GM18870 (cell line): ENCODE data around the gene TEX264.
"Not testable (repeated sequence)": the region's sequence is repeated elsewhere in the genome, so short reads cannot be mapped to it uniquely, and the experiment has no call there.

ENCODE experiments used
- ATAC-seq: cut with Tn5 transposase; IDR thresholded peaks from one replicate; pipeline ENCODE4 v1.9.1; 2021; ENCODE audit warnings: moderate library complexity; ENCODE audit not compliant: unreplicated experiment

Gene TEX264, protein sequence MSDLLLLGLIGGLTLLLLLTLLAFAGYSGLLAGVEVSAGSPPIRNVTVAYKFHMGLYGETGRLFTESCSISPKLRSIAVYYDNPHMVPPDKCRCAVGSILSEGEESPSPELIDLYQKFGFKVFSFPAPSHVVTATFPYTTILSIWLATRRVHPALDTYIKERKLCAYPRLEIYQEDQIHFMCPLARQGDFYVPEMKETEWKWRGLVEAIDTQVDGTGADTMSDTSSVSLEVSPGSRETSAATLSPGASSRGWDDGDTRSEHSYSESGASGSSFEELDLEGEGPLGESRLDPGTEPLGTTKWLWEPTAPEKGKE

DNA sequence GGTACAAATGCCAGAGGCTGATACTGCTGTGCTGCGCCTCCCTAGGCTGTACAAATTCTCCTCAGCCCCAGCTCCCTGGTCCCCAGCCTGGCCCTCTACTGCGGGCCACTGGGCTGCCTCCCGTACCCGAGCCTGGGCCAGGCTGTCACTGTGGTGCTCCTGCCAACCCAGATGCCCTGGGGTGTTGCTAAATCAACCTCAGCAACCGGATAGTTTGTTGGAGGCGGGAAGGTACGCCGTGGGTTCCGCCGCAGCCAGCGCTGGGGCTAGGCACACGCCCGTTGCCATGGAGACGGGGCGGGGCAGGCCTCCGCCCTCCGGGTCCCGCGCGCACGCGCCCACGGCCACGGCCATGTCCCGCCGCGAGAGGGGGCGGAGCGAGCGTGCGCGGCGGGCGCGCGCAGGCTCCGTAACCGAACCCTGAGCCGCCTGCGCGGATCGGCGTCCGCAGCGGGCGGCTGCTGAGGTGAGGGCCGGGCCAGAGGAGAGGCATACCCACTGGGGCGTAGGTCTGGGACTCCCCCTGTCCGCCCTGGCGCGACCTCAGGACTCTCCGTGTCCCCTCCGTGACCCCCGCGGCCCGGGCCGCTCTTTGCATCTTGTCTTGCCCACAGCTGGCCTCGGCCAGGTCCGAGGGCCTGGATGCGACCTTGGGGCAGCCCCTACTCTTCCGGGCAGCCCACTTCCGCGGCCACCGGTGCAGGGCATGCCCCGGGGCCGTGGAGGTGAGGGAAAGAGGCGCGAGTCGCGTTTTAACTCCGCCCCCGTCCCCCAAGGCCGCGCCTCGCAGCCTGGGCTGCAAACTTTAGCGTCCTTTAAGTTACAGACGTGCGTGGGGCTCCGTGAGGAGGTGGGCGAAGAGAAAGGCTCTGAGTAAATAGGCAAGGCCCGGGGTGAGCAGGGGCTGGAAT, at the start of gene TEX264:
Gene TEX264, plus strand, starts transcription at position 430 of the 911 bp plus-strand sequence. CDS start 3,053 bp downstream, outside the sequence.
- peak; percentile 45 for ATAC-seq

DNA sequence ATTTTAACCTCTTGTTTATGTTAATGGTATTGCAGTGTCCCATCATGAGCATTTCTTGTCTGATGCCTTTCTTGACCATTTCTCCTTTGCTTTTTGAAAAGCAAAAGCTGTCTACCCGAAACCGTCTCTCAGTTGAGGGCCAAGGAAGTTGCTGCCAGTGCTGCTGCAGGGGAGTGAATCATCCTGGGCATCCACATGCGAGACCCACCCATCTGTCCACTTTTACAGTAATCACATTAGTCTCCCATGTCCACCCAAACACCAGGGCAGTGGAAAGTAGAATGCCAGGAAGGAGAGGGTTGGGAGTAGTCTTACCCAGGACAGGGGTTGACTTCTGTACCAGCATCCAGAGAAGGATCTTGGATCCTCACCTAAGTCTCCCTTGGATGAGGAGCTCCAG, 48.6 kb upstream of the TEX264 start:
- no peak for ATAC-seq

DNA sequence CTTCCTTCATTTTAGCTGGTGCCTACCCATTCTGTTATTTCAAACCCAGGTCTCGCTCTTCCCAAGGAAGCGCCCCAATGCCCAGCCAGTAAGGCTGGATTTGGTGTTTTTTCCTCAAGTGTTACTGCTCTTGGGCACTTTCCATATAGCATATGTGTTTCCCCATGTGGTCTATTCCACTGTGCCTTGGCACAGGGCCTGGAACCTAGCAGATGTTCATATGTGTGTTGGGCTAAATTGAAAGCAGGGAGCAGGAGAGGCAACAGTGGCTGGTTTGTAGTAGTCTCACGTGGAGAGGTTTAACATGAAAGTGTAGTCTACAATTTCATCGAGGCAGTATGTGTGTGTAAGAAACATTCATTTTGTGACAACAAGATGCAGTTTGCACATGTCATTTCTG, 48.2 kb upstream of the TEX264 start:
- ATAC-seq = no peak

DNA sequence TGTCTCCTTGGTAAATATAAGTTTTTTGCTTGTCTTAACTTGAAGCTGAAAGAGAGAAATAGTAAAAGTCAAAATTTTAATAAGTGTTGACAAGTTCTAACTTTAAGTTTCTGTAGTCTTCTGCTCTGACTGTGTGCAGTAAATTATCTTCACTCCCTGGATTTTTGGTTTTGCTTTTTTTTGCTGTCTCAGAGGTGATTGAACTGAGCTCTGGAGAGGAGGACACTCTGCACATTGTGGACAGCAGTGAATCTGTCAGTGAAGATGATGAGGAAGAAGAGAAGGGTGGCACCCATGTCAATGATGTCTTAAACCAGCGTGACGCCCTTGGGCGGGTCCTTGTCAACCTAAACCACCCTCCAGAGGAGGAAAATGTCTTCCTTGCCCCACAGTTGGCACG, 40.5 kb upstream of the TEX264 start:
- no peak for ATAC-seq

DNA sequence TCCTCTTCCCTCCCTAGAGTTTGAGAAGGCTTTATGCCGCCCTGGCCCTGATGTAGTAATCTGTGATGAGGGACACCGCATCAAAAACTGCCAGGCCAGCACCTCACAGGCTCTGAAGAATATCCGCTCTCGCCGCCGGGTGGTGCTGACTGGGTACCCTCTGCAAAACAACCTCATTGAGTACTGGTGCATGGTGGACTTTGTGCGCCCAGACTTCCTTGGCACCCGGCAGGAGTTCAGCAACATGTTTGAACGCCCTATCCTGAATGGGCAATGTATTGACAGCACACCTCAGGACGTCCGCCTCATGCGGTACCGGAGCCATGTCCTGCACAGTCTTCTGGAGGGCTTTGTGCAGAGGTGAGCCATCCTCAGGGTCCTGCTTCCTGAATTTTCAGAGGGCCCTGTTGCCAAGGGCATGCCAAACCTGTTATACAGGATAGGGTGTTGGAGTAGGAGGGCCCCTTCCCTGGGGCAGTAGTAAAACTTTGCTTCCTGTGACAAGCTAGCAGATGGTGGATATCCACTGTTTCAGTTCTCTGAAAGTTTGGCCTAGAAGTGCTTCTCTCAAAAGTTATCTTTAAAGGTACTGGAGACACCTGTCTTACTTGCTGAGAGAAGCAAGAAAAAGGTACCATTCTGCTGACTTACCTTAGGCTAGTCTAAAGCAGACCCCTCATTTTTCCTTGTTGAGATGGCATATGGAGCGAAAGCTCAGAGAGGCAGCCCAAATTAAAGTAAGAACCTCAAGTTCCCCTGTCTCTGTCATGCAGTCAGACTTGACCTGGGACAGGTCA, 33.7 kb upstream of the TEX264 start:
- ATAC-seq = no peak

DNA sequence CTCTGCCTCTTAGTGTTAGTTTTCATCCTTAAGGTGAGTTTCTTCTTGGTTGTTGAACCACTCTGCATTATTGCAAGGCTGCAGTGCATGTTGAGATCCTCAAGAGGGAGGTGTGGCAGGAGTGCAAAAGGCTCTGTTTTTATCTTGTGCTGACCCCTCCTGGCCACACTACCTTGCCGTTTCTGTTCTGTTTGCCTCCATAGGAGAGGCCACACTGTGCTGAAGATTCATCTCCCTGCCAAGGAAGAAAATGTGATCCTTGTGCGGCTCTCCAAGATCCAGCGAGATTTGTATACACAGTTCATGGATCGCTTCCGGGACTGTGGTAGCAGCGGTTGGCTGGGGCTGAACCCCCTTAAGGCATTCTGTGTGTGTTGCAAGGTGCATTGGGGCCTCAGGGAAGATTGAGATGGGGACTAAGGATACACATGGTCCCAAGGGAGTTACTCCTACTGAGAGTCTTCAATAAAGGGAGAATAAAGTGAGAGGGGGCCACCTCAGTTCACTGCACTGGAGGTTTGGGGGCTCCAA, 33.0 kb upstream of the TEX264 start:
- ATAC-seq = no peak

DNA sequence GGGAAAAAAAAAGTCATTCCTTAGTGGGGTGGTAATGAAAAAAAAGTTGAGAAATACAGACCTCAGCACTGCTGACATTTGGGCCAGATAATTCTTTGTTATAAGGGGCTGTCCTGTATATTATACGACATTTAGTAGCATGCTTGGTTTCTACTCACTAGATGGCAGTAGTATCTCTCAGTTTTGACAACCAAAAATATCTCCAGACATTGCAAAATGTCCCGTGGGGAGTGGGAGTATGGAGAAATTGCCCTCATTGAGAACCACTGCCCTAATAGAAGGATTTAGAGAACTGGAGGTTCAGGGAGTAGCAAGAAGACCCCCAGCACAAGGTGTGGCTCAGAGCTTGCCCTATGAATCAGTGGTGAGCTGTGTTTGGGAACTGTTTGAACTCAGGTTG, 28.6 kb upstream of the TEX264 start:
- no peak for ATAC-seq

DNA sequence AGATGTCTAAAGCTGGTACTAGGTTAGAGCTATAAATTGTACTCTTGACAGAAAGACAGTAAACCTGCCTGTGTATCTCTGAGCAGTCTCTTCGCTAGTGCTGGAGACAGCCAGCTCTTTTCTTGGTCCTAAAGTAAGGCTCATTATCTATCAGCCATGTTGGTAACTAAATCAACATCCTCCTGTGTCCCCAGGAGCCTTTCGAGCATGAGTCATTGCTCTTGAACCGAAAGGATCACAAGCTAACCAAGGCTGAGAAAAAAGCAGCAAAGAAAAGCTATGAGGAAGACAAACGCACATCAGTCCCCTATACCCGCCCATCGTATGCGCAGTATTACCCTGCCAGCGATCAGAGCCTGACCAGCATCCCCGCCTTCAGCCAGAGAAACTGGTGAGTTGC, 25.0 kb upstream of the TEX264 start:
- no peak for ATAC-seq

DNA sequence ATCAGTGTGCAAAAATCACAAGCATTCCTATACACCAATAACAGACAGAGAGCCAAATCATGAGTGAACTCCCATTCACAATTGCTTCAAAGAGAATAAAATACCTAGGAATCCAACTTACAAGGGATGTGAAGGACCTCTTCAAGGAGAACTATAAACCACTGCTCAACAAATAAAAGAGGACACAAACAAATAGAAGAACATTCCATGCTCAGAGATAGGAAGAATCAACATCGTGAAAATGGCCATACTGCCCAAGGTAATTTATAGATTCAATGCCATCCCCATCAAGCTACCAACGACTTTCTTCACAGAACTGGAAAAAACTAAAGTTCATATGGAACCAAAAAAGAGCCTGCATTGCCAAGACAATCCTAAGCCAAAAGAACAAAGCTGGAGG, 18.9 kb upstream of the TEX264 start:
- not testable (repeated sequence) for ATAC-seq

DNA sequence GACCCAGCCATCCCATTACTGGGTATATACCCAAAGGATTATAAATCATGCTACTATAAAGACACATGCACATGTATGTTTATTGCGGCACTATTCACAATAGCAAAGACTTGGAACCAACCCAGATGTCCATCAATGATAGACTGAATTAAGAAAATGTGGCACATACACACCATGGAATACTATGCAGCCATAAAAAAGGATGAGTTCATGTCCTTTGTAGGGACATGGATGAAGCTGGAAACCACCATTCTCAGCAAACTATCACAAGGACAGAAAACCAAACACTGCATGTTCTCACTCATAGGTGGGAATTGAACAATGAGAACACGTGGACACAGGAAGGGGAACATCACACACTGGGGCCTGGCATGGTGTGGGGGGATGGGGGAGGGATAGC, 17.6 kb upstream of the TEX264 start:
- not testable (repeated sequence) for ATAC-seq

DNA sequence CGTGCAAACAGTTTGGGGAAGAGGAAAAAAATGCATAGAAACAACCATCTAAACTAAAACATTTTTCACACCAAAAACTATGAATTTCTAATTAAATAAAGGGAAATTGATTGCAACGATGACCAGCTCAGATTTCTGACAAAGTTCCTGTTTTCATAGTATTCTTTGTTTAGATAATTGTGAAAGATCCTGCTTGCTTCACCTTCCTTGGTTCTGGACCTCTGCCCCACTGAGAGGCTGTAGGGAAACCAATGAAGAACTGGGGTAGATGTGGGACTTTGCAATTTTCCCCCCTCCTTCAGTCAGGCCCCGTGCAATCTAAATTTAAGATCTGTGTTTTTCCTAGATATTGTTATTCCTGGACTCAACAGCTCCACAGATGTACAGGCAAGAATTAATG, 13.8 kb upstream of the TEX264 start:
- ATAC-seq = no peak

DNA sequence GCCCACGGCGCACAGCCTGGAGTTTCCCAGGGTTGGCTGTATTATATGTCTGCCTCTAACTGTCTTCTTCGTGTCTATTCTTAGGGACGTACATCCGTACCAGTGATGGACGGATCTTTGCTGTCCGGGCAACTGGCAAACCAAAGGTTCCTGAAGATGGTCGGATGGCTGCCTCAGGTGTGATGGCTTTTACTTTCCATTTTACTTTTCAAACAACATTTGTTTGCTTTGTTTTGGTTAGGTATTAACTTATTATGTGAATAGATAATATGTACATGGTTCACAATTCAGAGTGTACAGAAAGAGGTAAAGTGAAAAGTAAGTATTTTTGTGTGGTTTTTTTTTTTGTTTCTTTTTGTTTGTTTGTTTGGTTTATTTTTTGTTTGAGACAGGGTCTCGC, 11.1 kb upstream of the TEX264 start:
- no peak for ATAC-seq

DNA sequence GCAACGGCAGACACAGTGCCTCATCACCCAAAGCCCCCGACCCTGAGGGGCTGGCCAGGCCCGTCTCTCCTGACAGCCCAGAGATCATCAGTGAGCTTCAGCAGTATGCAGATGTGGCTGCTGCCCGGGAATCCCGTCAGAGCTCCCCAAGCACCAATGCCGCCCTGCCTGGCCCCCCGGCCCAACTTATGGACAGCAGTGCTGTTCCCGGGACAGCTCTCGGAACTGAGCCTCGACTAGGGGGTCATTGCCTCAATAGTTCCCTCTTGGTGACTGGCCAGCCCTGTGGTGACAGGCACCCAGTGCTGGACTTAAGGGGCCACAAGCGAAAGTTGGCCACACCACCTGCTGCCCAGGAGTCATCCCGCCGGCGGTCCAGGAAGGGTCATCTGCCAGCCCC, 8.6 kb upstream of the TEX264 start:
- no peak for ATAC-seq

DNA sequence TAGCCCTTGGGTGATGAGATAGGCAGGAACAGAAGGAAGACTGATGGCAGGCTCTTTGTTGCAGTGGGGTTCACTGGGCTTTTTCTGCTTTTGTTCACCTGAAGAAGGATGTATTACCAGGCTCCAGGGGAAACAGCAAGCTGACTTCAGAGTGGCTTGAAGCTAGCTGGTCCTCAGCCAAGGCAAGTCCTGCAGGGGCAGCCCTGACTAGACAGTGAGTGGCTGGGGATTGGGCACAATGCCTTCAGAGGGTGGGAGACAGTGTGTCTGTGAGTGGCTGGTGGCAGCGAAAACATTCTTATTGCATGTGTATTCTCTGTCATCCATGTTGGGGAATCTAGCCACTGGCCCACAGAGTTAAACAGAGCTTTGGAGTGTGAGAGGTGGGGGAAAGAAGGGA, 2.3 kb upstream of the TEX264 start:
- ATAC-seq = no peak

DNA sequence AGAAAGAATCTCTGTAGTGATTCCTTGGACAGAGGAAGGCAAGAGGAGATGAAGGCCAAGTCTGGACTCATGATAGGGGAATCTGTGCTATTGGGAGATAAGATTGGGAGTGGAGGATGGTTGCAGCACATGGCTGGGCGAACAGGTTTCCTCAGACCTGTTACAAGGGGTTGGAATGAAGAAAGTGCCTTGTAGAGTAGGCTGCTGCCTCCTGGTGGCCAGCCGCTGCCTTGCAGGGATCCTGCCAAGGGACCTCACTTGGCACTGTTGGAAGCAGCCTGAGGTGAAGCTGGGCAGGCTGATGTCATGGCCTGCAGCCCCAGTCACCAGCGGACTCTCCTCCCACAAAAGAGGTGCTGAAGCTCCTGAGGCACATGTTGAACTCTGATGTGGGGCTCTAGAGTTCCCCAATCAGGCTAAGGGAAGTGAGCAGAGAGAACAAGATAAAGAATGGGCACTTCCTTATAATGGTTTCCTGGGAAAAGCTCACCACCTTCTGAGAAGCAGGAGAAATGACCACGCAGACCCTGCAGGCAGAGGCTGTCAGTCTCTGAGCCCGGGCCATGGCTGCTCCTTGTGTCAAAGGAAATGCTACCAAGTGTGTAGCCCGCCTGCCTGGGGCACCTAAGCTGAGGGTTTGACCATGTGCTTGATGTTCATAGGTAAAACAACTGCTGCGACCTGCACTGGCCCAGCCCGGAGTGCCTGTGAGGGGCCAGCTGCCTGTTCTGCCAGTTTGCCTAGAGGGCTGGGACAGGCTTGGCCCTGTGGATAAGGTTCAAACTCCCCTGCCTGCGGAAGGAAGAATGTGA, 1.6 kb upstream of the TEX264 start:
- no peak for ATAC-seq

DNA sequence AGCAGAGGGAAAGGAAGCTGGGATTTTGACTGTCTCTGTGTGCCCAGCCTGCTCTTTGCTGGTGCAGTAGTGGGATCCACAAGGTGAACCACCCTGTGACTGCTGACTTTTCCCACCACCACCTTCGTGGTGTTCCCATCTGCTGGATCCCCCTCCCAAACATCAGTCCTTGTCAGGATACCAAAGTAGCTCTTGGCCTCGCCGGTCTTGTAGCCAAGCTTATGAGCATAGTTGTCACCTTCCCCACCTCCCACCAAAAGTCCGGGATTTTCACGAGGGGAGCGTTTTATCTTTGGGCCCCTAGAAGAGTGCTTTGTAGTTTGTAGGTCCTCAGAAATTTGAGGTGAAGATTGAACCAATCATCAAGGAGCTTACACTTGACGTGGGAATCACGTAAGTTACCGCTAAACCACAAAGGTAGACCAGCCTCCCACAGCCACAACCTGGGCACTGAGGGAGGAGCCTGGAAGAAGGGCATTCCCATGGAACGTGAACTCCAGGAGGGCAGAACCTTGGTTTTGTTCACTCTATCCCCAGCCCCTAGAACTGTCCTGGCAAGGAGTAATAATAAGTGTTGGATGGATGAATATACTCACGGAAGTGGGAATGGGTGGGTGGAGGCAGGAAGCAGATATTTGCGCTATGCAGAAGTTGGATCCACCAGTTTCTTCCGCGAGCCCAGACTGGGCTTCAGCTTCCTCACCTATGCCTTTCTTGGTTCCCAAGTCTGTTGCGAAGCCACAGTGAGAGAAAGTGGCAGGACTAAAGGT, 814 bp upstream of the TEX264 start:
- ATAC-seq = no peak

DNA sequence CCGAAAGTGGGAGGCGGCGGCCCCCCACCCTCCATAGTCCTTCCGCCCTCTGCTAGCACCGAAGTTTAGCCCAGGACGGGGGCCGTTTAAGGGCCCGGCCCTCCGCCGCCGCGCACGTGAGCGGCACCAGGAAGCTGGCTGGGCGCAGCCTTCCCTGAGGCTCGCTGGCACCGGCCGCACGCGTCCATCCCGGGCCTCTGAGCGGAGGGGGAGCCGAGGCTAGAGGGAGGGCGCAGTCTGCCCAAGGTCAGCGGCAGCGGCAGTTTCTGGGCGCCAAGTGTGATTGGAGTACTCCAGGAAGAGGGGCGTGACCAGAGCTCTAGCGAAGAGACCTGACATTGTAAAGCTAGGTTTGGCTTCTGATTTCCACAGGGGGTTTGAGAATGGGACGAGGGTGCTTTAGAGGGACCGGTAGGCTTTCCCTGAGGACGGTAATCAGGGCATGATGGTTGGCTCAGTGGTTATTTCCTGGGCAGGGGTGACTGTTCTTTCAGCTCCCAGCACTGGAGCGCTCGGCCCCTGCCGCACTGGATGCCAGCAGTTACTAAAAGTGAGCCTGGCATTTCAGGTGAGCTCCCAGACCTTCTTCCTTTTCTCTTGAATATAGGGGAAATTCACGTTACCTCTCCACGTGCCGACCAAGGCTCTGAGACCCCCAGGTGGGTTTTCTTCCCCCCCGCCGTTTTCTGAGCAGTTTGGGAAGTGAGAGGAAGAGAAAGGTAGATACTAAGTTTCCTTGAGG, 853 bp downstream of the TEX264 start:
- ATAC-seq = peak; percentile 34

DNA sequence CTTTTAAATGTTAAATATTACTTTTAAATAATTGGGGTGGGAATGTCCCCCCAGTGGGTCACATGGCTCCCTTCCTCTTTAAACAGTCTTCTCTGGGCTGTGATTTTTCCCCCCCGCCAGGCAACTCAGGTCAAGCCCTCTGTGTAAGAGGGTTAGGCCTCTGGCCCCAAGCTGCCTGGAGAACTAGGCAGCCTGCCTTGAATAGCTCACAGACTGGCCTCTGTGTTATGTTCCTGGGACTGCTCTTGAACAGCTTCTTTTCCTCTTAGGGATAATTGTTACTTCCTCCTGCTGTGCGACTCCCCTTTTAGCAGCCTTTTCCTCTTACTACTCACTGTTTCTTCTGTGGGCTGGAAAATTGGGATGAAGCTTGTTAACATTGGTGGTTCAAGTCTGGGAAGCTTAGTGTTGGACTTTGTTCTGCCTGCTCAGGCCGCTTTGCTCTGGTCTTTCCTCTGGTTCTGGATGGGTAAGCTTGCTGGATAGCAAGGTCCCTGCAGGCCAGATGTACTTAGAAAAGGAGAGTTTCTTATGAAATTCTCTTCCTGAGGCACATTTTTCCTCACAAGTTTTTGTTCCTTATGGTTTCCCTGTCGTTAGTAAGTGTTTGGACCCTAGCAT, 2.2 kb downstream of the TEX264 start:
- no peak for ATAC-seq
